ENCODE measurements around the gene MAPK14.
"Not testable (repeated sequence)": the region's sequence is repeated elsewhere in the genome, so short reads cannot be mapped to it uniquely, and the experiment has no call there.

MAPK14 gene

DNA sequence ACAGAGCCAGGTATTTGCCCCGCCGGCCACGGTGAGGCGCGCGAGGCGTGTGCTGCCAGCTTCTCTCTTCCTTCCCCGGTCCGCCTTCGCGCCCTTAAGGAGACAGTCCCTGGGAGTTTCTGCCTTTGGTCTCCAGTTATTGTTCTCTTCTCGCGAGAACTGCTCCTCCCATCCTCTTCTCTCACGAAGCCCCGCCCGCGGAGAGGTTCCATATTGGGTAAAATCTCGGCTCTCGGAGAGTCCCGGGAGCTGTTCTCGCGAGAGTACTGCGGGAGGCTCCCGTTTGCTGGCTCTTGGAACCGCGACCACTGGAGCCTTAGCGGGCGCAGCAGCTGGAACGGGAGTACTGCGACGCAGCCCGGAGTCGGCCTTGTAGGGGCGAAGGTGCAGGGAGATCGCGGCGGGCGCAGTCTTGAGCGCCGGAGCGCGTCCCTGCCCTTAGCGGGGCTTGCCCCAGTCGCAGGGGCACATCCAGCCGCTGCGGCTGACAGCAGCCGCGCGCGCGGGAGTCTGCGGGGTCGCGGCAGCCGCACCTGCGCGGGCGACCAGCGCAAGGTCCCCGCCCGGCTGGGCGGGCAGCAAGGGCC is at the start of gene MAPK14:
TSS of gene MAPK14 (plus strand) at position 308 of the 587 bp plus-strand sequence. CDS start 350 bp downstream, outside the sequence.
- DNase-seq = peak; percentile 100

DNA sequence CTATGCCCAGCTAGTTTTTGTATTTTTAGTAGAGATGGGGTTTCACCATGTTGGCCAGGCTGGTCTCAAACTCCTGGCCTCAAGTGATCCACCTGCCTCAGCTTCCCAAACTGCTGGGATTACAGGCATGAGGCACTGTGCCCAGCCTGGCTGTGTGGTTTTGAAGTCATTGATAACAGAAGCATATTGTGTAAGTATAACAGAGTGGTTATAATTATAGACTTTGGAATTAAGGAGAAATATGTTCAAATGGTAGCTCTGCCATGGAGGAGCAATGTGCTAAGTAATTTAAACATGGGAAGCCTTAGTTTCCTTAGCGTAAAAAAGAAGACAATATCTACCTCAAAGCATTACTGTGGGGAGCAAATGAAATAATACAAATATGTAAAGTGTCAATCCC is 47.5 kb upstream of the MAPK14 start:
- DNase-seq = not testable (repeated sequence)

DNA sequence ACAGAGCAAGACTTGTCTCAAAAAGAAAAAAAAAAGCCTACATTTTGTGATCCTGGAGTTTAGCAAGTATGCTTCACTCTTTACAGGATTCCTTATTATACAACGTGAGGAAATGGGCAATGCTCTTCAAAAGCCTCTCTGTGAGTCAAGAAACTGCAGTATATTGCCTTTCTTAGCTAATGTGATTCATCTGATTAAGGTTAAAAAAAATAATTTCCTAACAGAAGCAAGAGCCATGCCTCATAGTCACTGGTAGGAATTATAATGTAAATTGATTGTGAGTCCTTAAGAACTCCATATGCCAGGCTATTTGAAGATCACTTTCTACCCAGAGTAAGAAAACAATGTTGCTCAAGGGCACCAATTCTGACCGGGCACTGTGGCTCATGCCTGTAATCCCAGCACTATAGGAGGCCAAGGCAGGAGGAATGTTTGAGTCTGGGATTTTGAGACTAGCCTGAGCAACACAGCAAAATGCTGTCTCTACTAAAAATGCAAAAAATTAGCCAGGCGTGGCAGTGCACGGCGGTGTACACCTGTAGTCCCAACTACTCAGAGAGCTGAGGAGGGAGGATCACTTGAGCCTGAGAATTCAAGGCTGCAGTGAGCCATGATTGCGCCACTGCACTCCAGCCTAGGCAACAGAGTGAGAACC is 46.5 kb upstream of the MAPK14 start:
- no peak for DNase-seq

DNA sequence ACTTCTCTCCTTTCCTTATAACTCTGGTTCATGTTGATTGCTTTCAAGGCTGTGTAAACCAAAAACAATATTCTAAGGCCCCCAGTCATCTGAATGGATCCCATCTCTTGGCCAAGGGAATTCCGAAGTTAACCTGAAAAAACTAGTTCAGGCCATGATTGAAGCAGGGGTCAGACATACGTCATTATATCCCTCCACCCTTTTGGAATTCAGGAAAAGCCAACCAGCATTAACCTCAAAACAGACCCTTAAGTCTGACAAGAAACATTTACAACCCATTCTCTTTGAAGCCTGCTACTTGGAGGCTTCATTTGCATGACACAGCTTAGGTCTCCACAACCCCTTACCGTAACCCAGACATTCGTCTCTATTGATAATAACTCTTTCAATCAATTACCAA is 42.9 kb upstream of the MAPK14 start:
- peak; percentile 55 for DNase-seq

DNA sequence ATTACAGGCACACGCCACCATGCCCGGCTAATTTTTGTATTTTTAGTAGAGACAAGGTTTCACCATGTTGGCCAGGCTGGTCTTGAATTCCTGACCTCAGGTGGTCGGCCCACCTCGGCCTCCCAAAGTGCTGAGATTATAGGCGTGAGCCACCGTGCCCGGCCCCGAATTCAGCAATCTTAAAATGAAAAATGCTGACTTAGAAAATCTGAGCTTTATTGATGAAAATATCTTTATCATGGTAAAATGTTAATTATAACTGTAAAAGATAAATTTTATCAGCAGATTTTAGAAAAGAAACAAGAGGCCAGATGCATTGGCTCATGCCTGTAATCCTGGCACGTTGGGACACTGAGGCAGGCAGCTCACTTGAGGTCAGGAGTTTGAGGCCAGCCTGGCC is 39.6 kb upstream of the MAPK14 start:
- not testable (repeated sequence) for DNase-seq

DNA sequence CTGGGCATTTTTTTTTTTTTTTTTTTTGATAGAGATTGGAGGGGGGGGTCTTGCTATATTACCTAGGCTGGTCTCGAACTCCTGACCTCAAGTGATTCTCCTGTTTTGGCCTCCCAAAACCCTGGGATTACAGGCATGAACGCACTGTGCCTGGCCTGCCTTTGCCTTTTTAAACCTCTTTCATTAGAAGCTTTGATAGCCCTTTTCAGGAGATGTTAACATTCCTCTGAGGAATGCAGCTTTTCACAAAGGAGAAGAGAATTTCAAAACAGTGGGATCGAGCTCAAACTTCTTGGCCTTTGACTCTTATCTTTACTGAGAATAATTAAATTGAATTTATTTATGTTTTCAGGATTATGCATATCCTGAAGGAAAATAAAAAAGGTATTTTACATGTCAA is 34.5 kb upstream of the MAPK14 start:
- no peak for DNase-seq

DNA sequence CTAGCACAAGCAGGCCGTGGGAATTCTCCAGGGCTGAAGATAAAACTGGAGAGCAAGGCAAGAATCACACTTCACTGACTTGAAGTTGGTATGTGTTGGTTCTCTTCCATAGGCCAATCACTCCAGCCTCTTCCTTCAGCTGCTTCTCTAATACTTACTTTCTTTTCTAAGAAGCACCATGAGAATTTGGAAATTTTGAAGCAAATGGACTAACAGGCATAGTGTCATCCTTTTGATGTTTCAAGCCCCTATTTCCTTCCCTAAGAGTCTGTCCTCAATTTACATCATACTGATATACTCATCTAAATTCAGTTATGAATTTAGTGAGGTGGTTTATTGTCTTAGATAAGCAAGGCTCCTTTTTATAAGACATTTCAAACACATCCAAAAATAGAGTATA is 27.2 kb upstream of the MAPK14 start:
- DNase-seq = no peak

DNA sequence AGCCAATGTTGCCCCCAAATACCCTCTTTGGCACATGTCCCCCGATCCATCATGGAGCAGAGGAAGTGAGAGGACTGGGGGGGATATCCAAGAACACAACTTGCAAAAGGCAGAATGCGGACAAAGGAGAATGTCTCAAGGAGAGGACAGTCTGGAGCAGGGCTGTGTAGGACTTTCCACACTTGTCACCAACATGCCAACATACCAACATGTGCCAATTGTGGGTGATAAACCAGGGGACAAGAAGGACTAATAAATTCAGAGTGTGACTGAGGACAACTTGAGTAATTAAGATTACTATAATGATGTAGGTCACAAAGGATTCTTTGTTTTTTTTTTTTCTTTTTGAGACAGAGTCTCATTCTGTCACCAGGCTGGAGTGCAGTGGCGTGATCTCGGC is 11.9 kb upstream of the MAPK14 start:
- DNase-seq = no peak

DNA sequence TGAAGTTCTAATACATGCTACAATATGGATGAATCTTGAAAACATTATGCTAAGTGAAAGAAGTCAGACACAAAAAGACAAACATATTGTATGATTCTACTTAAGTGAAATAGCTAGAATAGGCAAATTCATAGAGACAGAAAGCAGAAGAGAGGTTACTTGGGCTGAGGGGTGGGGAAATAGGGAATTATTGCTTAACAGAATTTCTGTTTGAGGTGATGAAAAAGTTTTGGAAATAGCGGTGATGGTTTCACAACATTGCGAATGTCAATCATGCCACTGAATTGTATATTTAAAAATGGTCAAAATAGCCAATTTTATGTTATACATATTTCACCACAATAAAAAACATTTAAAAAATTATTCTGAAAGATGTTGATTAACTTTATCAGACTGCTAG is 9.3 kb upstream of the MAPK14 start:
- DNase-seq = no peak

DNA sequence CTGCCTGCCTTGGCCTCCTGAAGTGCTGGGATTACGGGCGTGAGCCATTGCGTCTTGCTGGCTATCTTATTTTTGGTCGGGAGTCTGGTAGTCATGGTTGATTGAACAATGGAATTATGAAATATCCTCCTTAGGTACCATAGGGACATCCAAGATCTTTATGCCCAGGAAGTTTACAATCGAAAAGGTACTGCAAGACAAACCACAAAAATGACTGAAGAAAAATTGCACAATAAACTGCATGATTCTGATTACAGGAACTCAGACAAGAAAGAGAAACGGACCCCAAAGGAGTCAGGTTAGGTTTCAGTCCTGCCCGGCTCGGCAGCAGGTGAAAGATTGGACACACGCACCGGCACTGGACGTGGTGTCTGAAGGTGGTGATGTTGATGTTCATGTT is 8.4 kb upstream of the MAPK14 start:
- no peak for DNase-seq

DNA sequence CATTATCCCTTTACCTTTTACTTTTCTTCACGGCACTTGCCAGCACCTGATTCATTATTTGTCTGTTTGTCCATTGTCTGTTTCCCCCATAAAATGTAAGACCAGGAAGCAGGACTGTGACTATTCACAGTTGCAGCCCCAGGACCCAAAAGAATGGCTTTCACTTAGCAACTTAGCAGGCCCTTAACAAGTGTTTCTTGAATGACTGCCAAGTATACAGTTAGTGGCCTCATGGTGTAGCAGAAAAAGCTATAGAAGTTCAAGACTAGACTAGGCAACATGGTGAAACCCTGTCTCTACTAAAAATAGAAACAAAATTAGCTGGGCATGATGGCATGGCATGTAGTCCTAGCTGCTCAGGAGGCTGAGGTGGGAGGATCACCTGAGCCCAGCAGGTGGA is 7.5 kb upstream of the MAPK14 start:
- DNase-seq = no peak

DNA sequence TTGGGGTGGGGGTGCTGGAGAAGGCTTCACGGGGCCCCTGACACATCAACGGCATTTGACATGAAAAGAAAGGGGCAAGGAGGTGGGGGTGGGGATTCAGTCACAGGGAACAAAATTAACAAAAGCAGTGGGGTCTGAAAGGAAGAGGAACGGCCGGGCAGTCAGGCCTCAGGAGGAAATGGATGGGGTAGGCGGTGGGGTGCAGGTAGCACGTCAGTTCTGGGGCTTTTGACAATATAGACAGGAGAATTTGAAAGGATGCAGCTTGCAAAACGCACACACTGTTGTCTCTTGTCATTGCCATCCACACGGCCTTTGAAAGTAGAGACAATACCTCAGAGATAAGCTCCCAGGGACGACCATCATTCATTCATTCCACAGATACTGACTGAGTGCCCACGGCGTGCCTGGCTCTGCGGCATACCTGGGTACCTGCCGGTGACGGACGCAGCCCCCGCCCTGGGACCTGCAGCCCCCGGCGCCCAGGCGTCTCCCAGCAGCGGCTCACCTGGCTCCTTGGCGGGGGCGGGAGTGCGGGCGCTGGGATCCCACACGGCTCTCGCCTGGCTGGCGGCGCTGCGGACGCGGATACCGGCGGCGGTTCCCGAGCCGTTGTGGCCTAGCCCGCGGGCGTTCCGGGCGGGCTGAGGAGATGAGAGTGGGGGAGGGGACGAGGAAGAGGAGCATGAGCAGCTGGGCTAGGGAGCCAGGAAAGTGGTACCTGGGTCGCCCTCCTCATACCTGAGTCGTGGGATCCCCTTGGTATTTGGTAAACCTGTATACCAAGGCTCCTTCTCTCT is 3.4 kb upstream of the MAPK14 start, which contains the start of gene SLC26A8:
TSS of gene SLC26A8 (minus strand) at position 646 of the 800 bp plus-strand sequence. CDS start 4,934 bp downstream, outside the sequence.
- peak; percentile 76 for DNase-seq

DNA sequence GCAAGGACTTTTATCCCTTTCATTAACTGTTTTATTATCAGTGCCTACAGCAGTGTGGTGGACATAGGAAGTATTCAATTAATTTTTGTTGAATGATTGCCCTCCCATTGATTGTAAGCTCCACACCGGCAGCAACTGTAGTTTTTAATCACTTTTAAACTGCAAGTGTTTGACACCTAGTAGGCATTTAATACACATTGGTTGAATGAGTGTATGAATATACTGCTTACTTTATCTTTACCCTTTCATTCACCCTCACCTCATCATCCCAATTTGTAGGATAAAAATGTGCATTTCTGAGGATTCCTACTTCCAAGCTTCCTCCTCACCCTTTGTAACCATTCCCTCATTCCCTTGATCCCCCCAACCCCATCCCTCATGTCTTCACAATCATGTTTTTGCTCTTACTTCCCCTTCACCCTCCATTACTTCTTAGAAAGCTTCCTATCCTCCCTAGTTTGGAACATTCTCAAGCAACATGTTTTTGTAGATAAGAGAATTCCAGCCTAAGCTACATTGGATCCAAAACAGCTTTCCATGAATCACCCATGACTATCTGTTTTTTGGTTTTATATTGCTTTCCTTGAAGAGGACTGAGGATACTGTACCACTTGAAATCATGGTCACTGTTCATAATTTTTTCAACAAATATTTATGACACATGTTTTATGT is 2.2 kb upstream of the MAPK14 start:
- no peak for DNase-seq

DNA sequence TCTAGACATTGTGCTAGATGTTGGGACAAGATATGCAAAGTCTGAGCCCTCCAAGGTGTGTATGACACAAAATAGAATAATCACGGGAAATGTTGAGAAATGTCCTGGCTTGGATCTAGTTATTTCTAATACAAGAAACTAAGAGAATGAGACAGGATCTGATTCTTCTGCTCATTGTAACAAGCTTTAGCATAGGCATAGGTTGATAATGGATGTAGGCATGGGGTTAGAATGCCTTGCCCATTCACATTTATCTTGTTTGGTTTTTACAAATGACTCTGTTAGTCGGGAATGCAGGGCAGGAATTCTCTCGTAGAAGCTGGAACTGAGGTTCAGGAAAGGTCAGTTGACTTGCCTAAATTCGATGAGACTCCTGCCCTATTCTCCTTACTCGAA is 1.7 kb upstream of the MAPK14 start:
- DNase-seq = peak; percentile 58

DNA sequence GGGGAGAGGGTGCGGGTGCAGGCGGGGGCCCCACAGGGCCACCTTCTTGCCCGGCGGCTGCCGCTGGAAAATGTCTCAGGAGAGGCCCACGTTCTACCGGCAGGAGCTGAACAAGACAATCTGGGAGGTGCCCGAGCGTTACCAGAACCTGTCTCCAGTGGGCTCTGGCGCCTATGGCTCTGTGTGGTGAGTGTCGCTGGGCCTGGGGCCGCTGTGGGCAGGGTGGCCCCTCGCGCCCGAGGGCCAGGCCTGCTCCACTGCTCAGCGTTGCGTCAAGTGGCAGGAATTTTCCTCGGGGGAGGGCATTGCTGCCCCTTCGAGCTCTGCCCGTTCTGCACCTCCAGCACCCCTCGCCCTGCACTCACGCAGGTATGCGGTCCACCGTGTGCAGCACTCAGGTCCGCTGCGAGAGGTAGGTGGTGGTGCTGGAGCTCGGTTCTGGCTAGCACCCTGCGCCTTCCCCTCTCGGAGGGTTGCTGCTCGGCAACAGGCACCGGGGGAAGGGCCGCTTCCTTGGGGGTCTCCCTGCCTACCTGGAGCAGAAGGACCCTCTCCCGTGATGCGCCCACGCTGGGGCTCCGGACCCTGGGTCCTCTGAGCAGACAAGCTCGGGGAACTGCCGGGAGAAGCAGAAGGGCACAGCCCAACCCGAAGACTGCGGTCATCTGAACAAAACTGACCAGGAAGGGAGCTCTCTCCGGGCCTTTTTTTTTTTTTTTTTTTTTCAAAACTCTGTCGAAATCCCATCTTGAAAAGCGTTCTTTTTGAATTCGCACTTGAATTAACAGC is 674 bp downstream of the MAPK14 start:
- peak; percentile 68 for DNase-seq

DNA sequence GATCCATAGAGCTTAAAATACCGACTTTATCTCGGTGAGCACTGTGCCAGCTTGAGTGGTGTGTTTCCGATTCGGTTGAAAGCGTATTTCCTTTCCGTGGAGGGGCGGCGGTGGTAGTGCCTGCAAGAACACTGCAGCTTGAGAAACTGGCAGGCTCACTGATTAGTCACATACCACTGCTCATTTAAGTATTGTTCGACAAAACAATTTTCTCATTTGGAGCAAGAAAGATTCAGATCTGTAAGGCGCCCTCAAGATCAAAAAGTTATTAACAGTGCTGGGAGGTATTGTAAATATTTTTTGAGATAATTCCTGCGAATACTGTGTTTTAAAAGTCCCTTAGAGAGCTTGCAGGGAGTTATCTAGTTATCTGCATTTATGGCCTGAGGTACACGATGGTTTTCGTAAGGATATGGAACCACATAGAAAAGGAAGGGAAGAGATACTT is 1.3 kb downstream of the MAPK14 start:
- DNase-seq = peak; percentile 76

DNA sequence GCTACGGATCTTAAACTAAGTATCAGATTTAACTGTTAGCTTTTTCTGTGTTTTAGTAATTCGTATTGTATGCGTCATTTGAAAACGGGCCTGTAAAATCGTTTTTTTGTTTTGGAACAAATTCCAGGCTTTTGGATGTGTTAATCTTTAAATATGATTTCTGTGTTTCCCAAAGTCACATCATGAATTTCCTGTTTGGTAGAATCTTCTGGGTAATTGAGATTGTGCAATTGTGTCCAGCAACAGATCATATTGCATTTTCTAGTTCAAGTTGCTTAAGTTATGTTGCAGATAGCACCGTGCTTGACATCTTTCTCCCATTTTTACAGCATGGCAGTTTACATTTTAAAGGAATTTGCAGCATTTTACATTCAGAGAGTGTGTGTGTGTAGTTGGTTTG is 1.9 kb downstream of the MAPK14 start:
- no peak for DNase-seq

DNA sequence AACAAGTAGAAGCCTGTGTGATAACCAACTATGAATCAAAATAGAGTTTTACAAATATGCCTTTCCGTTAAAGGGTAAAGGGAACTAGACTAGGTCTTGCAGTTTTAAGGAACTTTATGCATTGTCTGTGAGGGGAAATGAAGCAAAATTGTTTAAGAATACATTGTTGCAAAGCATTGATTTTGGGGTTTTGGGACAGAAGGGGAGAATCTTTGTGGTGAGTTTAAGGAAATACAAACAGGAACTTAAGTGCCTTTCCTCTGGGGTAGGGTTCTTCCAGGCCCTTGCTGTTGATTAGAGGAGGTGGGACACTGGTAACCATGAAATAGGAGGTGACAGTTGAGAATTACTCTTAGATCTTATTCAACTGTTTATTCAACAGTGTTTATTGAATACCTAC is 4.7 kb downstream of the MAPK14 start:
- no peak for DNase-seq

DNA sequence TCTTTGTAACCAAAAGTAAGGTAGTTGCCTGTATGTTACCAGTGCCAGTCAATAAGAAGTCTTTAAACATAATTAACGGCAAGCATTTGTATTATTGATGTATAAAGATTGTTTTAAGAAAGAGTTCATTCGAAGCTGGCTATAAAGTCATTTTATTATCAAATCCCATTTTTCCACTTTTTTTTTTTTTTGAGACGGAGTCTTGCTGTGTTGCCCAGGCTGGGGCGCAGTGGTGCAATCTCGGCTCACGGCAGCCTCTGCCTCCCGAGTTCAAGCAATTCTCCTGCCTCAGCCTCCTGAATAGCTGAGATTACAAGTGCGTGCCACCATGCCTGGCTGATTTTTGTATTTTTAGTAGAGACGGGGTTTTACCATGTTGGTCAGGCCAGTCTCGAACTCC is 5.5 kb downstream of the MAPK14 start:
- not testable (repeated sequence) for DNase-seq

DNA sequence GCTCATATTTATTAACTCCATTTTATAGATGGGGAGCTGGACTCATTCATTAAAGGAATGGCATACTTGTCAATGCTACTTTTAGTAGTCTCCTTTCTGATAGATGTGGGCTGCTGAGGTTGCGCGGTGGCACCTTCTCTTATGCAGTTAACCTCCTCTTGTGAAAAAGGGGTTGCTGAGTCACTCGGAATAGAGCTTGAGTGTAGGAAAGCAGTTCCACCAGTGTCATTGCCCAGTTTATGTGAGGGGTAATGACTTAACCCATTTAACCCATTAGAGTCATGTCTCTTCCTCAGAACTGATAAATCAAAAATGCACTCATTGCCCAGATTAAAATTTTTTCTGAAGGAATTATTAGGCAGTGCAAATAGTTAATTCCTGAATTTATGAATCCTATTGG is 6.3 kb downstream of the MAPK14 start:
- DNase-seq = no peak

DNA sequence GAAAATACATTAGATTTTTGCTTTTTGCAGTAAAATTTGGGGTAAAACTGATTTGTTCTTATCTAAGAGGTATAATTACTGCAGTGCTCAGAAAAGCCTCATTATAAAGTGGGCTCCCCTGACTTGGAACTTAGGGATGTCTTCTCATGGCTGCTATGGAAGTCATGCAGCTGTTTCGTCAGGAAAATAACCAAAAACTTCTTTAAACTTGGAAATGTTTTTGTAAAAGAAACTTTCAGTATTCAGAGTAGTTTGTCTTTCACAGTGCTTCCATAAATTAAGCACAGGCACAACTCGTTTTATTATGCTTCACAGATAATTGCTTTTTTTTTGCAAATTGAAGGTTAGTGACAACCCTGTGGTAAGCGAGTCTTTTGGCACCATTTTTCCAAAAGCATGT is 6.8 kb downstream of the MAPK14 start:
- no peak for DNase-seq

DNA sequence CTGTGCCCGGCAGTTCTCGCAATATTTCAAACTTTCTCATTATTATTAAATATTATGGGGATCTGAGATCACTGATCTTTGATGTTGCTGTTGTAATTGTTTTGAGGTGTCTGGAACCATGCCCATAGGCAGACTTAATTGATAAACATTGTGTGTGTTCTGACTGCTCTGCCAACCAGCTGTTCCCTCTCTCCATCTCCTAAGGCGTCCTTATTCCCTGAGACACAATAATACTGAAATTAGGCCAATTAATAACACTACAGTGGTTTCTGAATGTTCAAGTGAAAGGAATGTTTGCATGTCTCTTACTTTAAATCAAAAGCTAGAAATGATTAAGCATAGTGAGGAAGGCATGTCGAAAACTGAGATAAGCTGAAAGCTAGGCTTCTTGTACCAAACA is 7.6 kb downstream of the MAPK14 start:
- DNase-seq = no peak
